ENCODE data around the gene ACOX2. TPM values are rescaled to one million over a fixed set of nuclear protein-coding genes. Genes with fewer than 3 reads are reported as not detected.

ACOX2 gene
- total and polyA plus RNA-seq, 2 of the 13 experiments (the other 11 are each of a cell fraction or from before 2014, with no cell fraction given) = 42.6 to 98.5 TPM

GRCh38 chr3:58535531-58536500 is 1.2 kb downstream of the ACOX2 start (continued):
- TF ChIP-seq HMGXB4 (CRISPR knock-in tag; IDR thresholded peaks at IDR 0.05; ENCODE audit: borderline replicate concordance in 1 of 2, low read depth in 1 of 2) = peak in 1 of 2 experiments; percentile 37; a peak in 3 of 4 replicates
- TF ChIP-seq SMARCC2 (IDR thresholded peaks at IDR 0.05) = no peak
- TF ChIP-seq ZFP90 (CRISPR knock-in tag; IDR thresholded peaks at IDR 0.05; ENCODE audit: borderline replicate concordance) = peak; percentile 50; the same call in 1 of the 2 replicates
- TF ChIP-seq ZNF883 (CRISPR knock-in tag; IDR thresholded peaks at IDR 0.05; ENCODE audit: not compliant biosample characterization) = no peak
- TF ChIP-seq ZNF703 (CRISPR knock-in tag; IDR thresholded peaks at IDR 0.05; ENCODE audit: borderline replicate concordance) = no peak
- no peak for TF ChIP-seq KDM4B (CRISPR knock-in tag; IDR thresholded peaks at IDR 0.05)
- TF ChIP-seq SP140L (CRISPR knock-in tag; IDR thresholded peaks at IDR 0.05; ENCODE audit: borderline replicate concordance) = no peak
- TF ChIP-seq ZKSCAN5 (CRISPR knock-in tag; IDR thresholded peaks at IDR 0.05) = peak; percentile 93
- TF ChIP-seq SKI (IDR thresholded peaks at IDR 0.05; ENCODE audit: partially characterized antibody) = peak; percentile 57
- TF ChIP-seq ELF4 (CRISPR knock-in tag; IDR thresholded peaks at IDR 0.05; ENCODE audit: borderline replicate concordance) = no peak
- TF ChIP-seq BHLHE40 (IDR thresholded peaks at IDR 0.05; ENCODE audit: low read length) = no peak
- no peak for TF ChIP-seq ZNF879 (CRISPR knock-in tag; IDR thresholded peaks at IDR 0.05)
- no peak for TF ChIP-seq ZBTB44 (CRISPR knock-in tag; IDR thresholded peaks at IDR 0.05)
- no peak; the same call in 1 of the 2 replicates for TF ChIP-seq DPF2 (CRISPR knock-in tag; IDR thresholded peaks at IDR 0.05; ENCODE audit: borderline replicate concordance, low read depth)
- TF ChIP-seq ZNF670 (CRISPR knock-in tag; IDR thresholded peaks at IDR 0.05; ENCODE audit: borderline replicate concordance) = no peak
- TF ChIP-seq KDM5A (IDR thresholded peaks at IDR 0.05; ENCODE audit: borderline replicate concordance, low read length) = no peak
- TF ChIP-seq ZNF10 (CRISPR knock-in tag; IDR thresholded peaks at IDR 0.05; ENCODE audit: borderline replicate concordance, low read depth) = no peak
- no peak for TF ChIP-seq ZNF510 (CRISPR knock-in tag; IDR thresholded peaks at IDR 0.05; ENCODE audit: low read depth)
- no peak for TF ChIP-seq GMEB2 (CRISPR knock-in tag; IDR thresholded peaks at IDR 0.05; ENCODE audit: low read depth)
- TF ChIP-seq ZNF501 (CRISPR knock-in tag; IDR thresholded peaks at IDR 0.05) = peak; percentile 62; the same call in 1 of the 2 replicates
- TF ChIP-seq ZNF12 (CRISPR knock-in tag; IDR thresholded peaks at IDR 0.05) = no peak
- TF ChIP-seq SUZ12 (IDR thresholded peaks at IDR 0.05; ENCODE audit: low read depth, low read length) = no peak
- TF ChIP-seq NR3C1 (CRISPR knock-in tag; IDR thresholded peaks at IDR 0.05) = no peak
